ENCODE data around the gene CAPRIN2.
A peak's percentile ranks its signal among the peaks of the same experiment; 100 is the strongest.

CAPRIN2 gene

DNA sequence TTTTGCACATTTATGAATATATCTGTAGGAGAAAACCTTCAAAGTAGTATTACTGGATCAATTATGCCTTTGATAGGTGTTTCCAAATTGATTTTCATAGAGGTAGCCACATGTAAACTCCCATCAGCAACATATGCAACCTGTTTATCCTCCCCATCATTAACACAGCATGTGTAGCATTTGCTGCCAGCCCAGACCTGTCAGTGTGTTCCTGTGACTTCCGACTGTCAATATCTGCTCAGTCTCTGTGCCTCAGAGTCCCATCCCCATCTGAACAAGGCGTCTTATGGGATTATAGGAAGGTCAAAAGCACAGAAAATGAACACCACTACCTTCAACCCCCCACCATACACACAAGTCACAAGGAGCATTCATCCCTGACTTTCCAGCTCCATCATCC is 9.5 kb upstream of the CAPRIN2 start:
- TF ChIP-seq, protein P1, sequence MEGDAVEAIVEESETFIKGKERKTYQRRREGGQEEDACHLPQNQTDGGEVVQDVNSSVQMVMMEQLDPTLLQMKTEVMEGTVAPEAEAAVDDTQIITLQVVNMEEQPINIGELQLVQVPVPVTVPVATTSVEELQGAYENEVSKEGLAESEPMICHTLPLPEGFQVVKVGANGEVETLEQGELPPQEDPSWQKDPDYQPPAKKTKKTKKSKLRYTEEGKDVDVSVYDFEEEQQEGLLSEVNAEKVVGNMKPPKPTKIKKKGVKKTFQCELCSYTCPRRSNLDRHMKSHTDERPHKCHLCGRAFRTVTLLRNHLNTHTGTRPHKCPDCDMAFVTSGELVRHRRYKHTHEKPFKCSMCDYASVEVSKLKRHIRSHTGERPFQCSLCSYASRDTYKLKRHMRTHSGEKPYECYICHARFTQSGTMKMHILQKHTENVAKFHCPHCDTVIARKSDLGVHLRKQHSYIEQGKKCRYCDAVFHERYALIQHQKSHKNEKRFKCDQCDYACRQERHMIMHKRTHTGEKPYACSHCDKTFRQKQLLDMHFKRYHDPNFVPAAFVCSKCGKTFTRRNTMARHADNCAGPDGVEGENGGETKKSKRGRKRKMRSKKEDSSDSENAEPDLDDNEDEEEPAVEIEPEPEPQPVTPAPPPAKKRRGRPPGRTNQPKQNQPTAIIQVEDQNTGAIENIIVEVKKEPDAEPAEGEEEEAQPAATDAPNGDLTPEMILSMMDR (IDR thresholded peaks at IDR 0.05; ENCODE audit: borderline replicate concordance, insufficient read depth, low read depth, low read length): no peak
- H3K4me3 ChIP-seq (ENCODE audit: low read depth, low read length): no peak overlapping the region

- H3K4me3 ChIP-seq (ENCODE audit: low read depth, low read length): no peak overlapping the region
- TF ChIP-seq, protein P1 (IDR thresholded peaks at IDR 0.05; ENCODE audit: borderline replicate concordance, insufficient read depth, low read depth, low read length): no peak
These were observed 8.3 kb upstream of the CAPRIN2 start for GRCh38 chr12:30763053-30763452.

DNA sequence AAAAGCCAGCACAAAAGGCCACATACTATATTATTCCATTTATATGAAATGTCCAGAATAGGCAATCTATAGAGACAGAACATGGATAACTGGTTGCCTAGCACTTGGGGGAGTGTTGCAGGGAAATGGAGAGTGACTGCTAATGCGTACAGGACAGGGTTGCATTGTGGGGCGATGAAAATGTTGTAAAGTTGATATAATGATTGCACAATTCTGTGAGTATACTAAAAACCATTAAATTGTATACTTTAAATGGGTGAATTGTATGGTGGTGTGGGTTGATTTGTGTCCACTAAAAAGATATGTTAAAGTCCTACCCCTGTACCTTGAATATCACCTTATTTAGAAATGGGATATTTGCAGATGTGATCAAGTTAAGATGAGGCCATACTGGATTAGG is 7.0 kb upstream of the CAPRIN2 start:
- TF ChIP-seq, protein P1 (IDR thresholded peaks at IDR 0.05; ENCODE audit: borderline replicate concordance, insufficient read depth, low read depth, low read length): no peak

DNA sequence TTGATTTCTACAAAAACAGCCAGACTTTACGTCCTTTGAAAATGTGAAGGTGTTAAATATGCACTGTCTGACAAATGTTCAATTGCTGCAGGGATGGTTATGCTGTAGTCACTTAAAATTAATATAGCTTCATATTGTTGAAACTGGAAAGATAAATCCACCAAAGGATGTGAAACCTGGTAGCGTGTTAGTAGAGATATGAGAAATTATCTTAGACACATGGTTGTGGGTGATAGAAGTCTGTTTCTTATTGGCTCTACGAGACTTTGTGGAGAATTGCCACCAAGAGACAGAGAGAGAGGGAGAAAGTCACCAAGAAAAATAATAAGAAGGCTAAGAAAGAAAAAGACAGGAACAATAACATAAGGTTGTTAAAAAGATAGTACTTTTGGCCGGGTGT is 2.6 kb upstream of the CAPRIN2 start:
- H3K4me3 ChIP-seq (ENCODE audit: low read depth, low read length): no peak overlapping the region
- TF ChIP-seq, protein P1 (IDR thresholded peaks at IDR 0.05; ENCODE audit: borderline replicate concordance, insufficient read depth, low read depth, low read length): no peak

More for the DNA sequence above, 7.0 kb upstream of the CAPRIN2 start:
- H3K4me3 ChIP-seq (ENCODE audit: low read depth, low read length): no peak overlapping the region

- H3K4me3 ChIP-seq (ENCODE audit: low read depth, low read length): no peak overlapping the region
- TF ChIP-seq, protein P1 (IDR thresholded peaks at IDR 0.05; ENCODE audit: borderline replicate concordance, insufficient read depth, low read depth, low read length): no peak
These were observed 1.3 kb upstream of the CAPRIN2 start for GRCh38 chr12:30756074-30756473.

GRCh38 chr12:30755395-30755762 is 628 bp upstream of the CAPRIN2 start:
- peak overlapping the region; percentile 68 for H3K4me3 ChIP-seq (ENCODE audit: low read depth, low read length)
- TF ChIP-seq, protein P1 (IDR thresholded peaks at IDR 0.05; ENCODE audit: borderline replicate concordance, insufficient read depth, low read depth, low read length): no peak

GRCh38 chr12:30754383-30754749 is 385 bp downstream of the CAPRIN2 start:
- TF ChIP-seq, protein P1 (IDR thresholded peaks at IDR 0.05; ENCODE audit: borderline replicate concordance, insufficient read depth, low read depth, low read length): no peak

More at GRCh38 chr12:30754383-30754749, 385 bp downstream of the CAPRIN2 start:
- H3K4me3 ChIP-seq (ENCODE audit: low read depth, low read length): peak overlapping the region; percentile 68

Measured in GM12875 (cell line).